PC-3 (cell line): Measurements from ENCODE around the gene GPR149. TPM values are rescaled to one million over a fixed set of nuclear protein-coding genes. Genes with fewer than 3 reads are reported as not detected.
A peak's percentile ranks its signal among the peaks of the same experiment; 100 is the strongest.

ENCODE experiments used
- ATAC-seq: fragments of 200-7000 bp; cut with Tn5 transposase; 2 replicates; pipeline ENCODE4 v1.9.1; 2020; ENCODE audit warnings: mild to moderate bottlenecking, moderate library complexity
- BruUV-seq: library from RNA; stranded (reverse); fragments of 400-500 nt; replicated peaks from 2 replicates; lab custom pipeline; 2021; lab: Mats Ljungman, UMichigan
- CTCF ChIA-PET: fragments of 300-600 bp; sonication (Branson Sonifier 250); formaldehyde crosslinking; loops from one replicate; lab custom pipeline; 2022; ENCODE audit warnings: antibody characterized with exemption; lab: Charles Lee
- POLR2A ChIA-PET: fragments of 300-600 bp; sonication (Branson Sonifier 250); formaldehyde crosslinking; loops from one replicate; lab custom pipeline; 2022; ENCODE audit warnings: antibody characterized with exemption; ENCODE audit not compliant: unreplicated experiment; lab: Charles Lee
- DNase-seq: peaks from one replicate; pipeline ENCODE4 v3.0.0-alpha.2; 2015
- H2AFZ ChIP-seq: fragments of 300-600 bp; sonication (generic); 2 replicates; pipeline ENCODE4 v1.6.0; 2016; ENCODE audit warnings: antibody characterized with exemption, low read length
- H3F3A ChIP-seq: fragments of 300-600 bp; sonication (generic); one replicate; pipeline ENCODE4 v1.6.0; 2017; ENCODE audit warnings: antibody characterized with exemption, low read length, control low read depth, mild to moderate bottlenecking; ENCODE audit not compliant: unreplicated experiment
- H3K27ac ChIP-seq: fragments of 300-600 bp; sonication (generic); 2 replicates; pipeline ENCODE4 v1.5.1; 2016; ENCODE audit warnings: mild to moderate bottlenecking, low read length
- H3K27me3 ChIP-seq: fragments of 300-600 bp; sonication (generic); 2 replicates; pipeline ENCODE4 v1.6.1; 2016; ENCODE audit warnings: low read length, mixed read lengths
- H3K36me3 ChIP-seq: fragments of 300-600 bp; sonication (generic); 2 replicates; pipeline ENCODE4 v1.6.1; 2016; ENCODE audit warnings: low read depth, mixed run types, low read length, mixed read lengths
- H3K4me1 ChIP-seq: fragments of 300-600 bp; sonication (generic); 2 replicates; pipeline ENCODE4 v1.5.1; 2016; ENCODE audit warnings: low read length; ENCODE audit not compliant: insufficient read depth
- H3K4me2 ChIP-seq: fragments of 300-600 bp; sonication (generic); 2 replicates; pipeline ENCODE4 v1.6.0; 2016; ENCODE audit warnings: low read length
- H3K4me3 ChIP-seq: fragments of 300-600 bp; sonication (generic); 2 replicates; pipeline ENCODE4 v1.5.1; 2016; ENCODE audit warnings: mild to moderate bottlenecking, low read length, mixed read lengths
- H3K79me2 ChIP-seq: fragments of 300-600 bp; sonication (generic); 2 replicates; pipeline ENCODE4 v1.6.1; 2017; ENCODE audit warnings: low read length, mixed read lengths
- H3K9ac ChIP-seq: fragments of 300-600 bp; sonication (generic); 2 replicates; pipeline ENCODE4 v1.6.0; 2016; ENCODE audit warnings: mild to moderate bottlenecking, low read length
- H3K9me2 ChIP-seq: fragments of 300-600 bp; sonication (generic); replicated peaks from 2 replicates; pipeline ENCODE4 v1.6.1; 2016; ENCODE audit warnings: mixed run types, low read length, mixed read lengths
- H3K9me3 ChIP-seq: fragments of 300-600 bp; sonication (generic); 2 replicates; pipeline ENCODE4 v1.6.1; 2016; ENCODE audit warnings: low read length, mixed read lengths
- H4K20me1 ChIP-seq: fragments of 300-600 bp; sonication (generic); 2 replicates; pipeline ENCODE4 v1.6.1; 2016; ENCODE audit warnings: low read length, mixed read lengths
- CTCF ChIP-seq: fragments of 300-600 bp; sonication (generic); conservative IDR thresholded peaks from 2 replicates; pipeline ENCODE4 v1.5.1; 2017; ENCODE audit warnings: antibody characterized with exemption, low read depth, mild to moderate bottlenecking, low read length
- EZH2 ChIP-seq: fragments of 300-600 bp; sonication (generic); IDR thresholded peaks from one replicate; pipeline ENCODE4 v1.6.1; 2017; ENCODE audit warnings: antibody characterized with exemption, mild to moderate bottlenecking, low read length; ENCODE audit not compliant: unreplicated experiment
- EZH2phosphoT487 ChIP-seq: fragments of 300-600 bp; sonication (generic); IDR thresholded peaks from 2 replicates; pipeline ENCODE4 v1.6.1; 2018; ENCODE audit warnings: mild to moderate bottlenecking, antibody characterized with exemption, low read length, borderline replicate concordance
- intact Hi-C: fragments of 100-400 bp; cut with micrococcal nuclease; formaldehyde crosslinking; loops from 2 replicates; pipeline ENCODE4 v1.9.0; 2023
- total RNA-seq: library from RNA; depleted of rRNA; stranded (reverse); fragments of >200 nt; gene quantifications from 2 replicates; pipeline ENCODE4 v1.2.3, GENCODE V29; 2014

The GPR149 gene
- total RNA-seq, 1 experiment from 2014 or later = not detected

DNA sequence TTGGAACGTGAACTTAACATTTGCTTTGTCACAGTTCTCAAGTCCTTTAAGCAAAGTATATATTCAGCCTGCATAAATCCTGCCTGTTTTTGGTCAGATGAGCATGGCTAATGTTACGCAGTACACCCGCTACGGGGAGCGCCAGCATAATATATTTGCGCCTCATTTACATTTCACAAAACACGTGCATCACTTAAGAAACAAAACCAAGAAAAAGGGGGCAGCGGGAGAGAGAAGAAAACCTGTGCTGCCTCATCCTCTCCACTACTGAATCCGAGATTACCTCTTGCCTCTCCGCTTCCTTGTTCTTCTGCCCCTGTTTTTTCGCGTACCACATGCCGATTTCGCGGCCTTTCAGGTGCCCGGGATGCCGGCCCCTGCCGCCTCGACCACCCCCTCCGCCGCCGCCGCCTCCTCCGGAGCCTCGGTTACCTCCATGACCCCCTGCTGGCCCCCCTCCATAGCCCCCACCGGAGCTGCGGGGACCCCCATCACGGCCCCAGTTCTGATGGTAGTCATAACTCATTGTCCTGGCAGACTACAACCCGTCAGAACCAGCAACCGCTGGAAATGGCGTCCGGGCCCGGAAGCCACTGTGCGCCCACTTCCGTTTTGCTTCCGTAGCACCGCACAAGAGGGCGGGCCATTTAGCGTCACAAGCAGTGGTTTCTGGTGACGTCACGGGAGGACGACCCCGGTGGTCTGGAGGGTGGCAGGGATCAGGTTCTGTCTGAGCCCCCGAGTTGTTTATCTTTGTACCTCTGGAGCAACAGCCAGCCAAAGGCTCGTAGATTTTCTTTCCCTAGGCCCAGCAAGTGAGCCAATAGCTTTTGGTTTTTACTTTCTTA is 105.9 kb downstream of the GPR149 start, which contains the start of gene DHX36:
DHX36 (minus strand) TSS at position 597 of the 848 bp plus-strand sequence; CDS start at position 526, 71 bp downstream.
- ATAC-seq = peak; percentile 93
- CTCF ChIA-PET = interaction anchor here (0.7 kb wide), 1 partner anchor 971 kb away, joined by 3 read pairs; no protein-coding TSS in a partner anchor
- peaks cover 54% of the 10 kb centered on the region for H3K79me2 ChIP-seq
- peak within 1 kb of the TSS; percentile 85 for H2AFZ ChIP-seq
- H3K36me3 ChIP-seq = no peaks in the 10 kb centered on the region
- peaks cover 33% of the 10 kb centered on the region for H4K20me1 ChIP-seq
- H3K27ac ChIP-seq = peak within 1 kb of the TSS; percentile 65
- H3K9me3 ChIP-seq = no peaks in the 10 kb centered on the region
- no peaks in the 10 kb centered on the region for H3K9me2 ChIP-seq
- no peaks in the 10 kb centered on the region for H3K27me3 ChIP-seq
- BruUV-seq = TSS peak; percentile 70
- H3K9ac ChIP-seq = peak within 1 kb of the TSS; percentile 97
- intact Hi-C loops = no loop called here
- peak; percentile 84 for DNase-seq
- peaks cover 19% of the 10 kb centered on the region for H3K4me1 ChIP-seq
- POLR2A ChIA-PET = no interaction called here
- H3K4me3 ChIP-seq = peak within 1 kb of the TSS; percentile 97
- TF ChIP-seq CTCF (no peak; the same call in 1 of the 2 replicates), EZH2phosphoT487 (no peak), EZH2 (no peak)
- peak within 1 kb of the TSS; percentile 97 for H3K4me2 ChIP-seq
- no peaks in the 10 kb centered on the region for H3F3A ChIP-seq

DNA sequence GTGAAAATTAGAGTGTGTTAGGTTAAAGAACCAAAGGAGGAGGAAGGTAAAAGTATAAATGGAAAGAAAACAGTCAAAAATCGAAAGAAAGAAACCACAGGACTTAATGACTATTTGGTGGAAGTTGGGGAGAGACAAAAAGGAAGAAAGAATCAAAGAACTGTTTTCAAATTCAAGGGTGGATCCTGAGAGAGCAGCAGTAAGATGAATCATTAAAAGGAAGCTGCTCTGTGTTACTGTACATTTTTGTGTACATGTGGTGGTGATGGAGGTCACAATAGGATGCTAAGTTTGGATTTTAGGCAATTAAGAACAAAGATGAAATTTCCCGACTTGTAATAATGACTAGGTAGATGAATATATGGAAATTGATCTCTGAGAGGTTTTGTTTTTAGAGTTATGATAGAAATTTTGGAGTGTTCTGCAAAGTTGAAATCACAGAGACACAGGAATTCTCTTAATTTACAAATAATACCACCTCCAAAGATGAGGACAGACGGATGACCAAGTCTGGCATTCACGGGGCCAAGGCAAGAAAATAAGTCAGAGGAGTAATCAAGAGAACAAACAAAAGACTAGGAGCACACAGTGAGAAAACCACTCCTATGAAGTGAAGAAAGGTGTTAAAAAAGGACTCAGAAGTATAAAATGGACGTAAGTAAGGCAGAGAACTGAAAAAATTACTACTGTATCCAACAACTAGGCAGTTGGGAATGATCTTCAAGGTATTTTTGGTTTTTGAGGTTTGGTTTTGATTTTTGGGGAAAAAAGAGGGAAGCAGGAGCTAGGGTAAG is 112.8 kb downstream of the GPR149 start:
- BruUV-seq = no TSS peak
- H3K79me2 ChIP-seq = peaks cover 80% of the 10 kb centered on the region
- no peak overlapping the region for H2AFZ ChIP-seq
- ChIA-PET POLR2A (no interaction called here), CTCF (no interaction called here)
- H3K36me3 ChIP-seq = peaks cover 26% of the 10 kb centered on the region
- no peak overlapping the region for H3K9ac ChIP-seq
- peaks cover 54% of the 10 kb centered on the region for H4K20me1 ChIP-seq
- H3K9me3 ChIP-seq = no peaks in the 10 kb centered on the region
- ATAC-seq (peak; percentile 35; the same call in 1 of the 2 replicates), DNase-seq (no peak)
- intact Hi-C loops = no loop called here
- no peak overlapping the region for H3K4me2 ChIP-seq
- no peaks in the 10 kb centered on the region for H3F3A ChIP-seq
- peaks cover 10% of the 10 kb centered on the region; the same call in 1 of the 2 replicates for H3K4me1 ChIP-seq
- H3K27ac ChIP-seq = no peak overlapping the region
- H3K4me3 ChIP-seq = no peak overlapping the region
- H3K27me3 ChIP-seq = no peaks in the 10 kb centered on the region
- H3K9me2 ChIP-seq = no peaks in the 10 kb centered on the region
- TF ChIP-seq EZH2phosphoT487 (no peak), EZH2 (no peak), CTCF (no peak)
